HG03039 (cell line): ENCODE data around the gene CKB.

Source experiments
- ATAC-seq: cut with Tn5 transposase; IDR thresholded peaks from one replicate; pipeline ENCODE4 v1.9.1; 2021; ENCODE audit warnings: mild to moderate bottlenecking, moderate library complexity; ENCODE audit not compliant: unreplicated experiment

The CKB gene

GRCh38 chr14:103492156-103492925 lies 30.3 kb downstream of the CKB start:
- no peak for ATAC-seq

GRCh38 chr14:103491691-103492090 lies 30.9 kb downstream of the CKB start:
- ATAC-seq: no peak

GRCh38 chr14:103489621-103490020 lies 33.0 kb downstream of the CKB start:
- no peak for ATAC-seq

GRCh38 chr14:103488960-103489359 lies 33.7 kb downstream of the CKB start:
- ATAC-seq: no peak

GRCh38 chr14:103488071-103488470 lies 34.6 kb downstream of the CKB start:
- ATAC-seq: no peak

- ATAC-seq: no peak
Measured at GRCh38 chr14:103485504-103485903, 37.1 kb downstream of the CKB start.

- ATAC-seq: no peak
Measured at GRCh38 chr14:103483600-103483999, 39.0 kb downstream of the CKB start.

- no peak for ATAC-seq
Measured at GRCh38 chr14:103480595-103480994, 42.0 kb downstream of the CKB start.

GRCh38 chr14:103476631-103477030 lies 46.0 kb downstream of the CKB start:
- no peak for ATAC-seq

GRCh38 chr14:103476065-103476464 lies 46.6 kb downstream of the CKB start:
- ATAC-seq: no peak

GRCh38 chr14:103474893-103475292 lies 47.7 kb downstream of the CKB start:
- no peak for ATAC-seq

GRCh38 chr14:103472939-103473338 lies 49.7 kb downstream of the CKB start:
- ATAC-seq: no peak
